ENCODE results near the gene TTC38. TPM values are rescaled to one million over a fixed set of nuclear protein-coding genes. Genes with fewer than 3 reads are reported as not detected.

Gene TTC38
- polyA plus RNA-seq, 2 of the 4 experiments (the other 2 are of a cell fraction): 12.4 to 22.1 TPM

DNA sequence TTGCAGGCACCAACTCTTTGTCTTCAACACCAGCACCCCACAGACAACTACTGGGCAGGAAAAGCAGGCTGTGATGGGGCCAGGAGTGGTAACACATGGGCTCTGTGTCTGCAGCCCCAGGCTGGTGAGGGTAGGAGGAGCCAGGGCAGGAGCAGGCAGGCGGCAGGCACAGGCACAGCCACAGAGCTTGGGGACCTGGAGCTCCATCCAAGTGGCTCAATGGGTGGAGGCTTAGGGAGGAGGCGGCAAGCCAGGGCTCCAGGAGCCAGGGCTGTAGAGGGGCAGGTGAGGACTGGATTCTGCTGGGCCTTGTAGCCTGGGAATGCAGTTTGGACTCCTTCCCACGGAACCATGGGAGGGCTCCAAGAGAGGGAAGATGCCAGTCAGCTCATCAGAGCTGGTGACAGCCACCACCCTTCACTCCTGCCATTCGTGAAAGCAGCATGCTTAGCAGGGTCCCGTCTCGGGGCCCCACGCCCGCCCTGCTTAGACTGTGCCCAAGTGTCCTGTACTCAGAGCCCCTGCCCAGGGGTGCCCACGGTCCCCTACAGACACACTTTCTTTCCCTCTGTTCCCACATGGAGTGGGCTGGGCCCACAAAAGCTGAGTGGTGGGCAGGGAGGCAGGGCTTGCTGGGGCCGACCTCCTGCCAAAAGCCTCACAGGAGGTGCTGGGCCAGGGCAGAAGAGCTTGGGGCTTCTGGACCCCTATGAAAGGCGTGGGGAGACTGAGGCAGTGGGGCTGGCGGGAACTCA, 12.4 kb downstream of the TTC38 start:
- FAIRE-seq: no peak
- CTCF ChIA-PET: interaction anchor here (0.6 to 0.8 kb wide), 2 partner anchors 158 to 388 kb away, joined by 3 read pairs; no protein-coding TSS in a partner anchor

DNA sequence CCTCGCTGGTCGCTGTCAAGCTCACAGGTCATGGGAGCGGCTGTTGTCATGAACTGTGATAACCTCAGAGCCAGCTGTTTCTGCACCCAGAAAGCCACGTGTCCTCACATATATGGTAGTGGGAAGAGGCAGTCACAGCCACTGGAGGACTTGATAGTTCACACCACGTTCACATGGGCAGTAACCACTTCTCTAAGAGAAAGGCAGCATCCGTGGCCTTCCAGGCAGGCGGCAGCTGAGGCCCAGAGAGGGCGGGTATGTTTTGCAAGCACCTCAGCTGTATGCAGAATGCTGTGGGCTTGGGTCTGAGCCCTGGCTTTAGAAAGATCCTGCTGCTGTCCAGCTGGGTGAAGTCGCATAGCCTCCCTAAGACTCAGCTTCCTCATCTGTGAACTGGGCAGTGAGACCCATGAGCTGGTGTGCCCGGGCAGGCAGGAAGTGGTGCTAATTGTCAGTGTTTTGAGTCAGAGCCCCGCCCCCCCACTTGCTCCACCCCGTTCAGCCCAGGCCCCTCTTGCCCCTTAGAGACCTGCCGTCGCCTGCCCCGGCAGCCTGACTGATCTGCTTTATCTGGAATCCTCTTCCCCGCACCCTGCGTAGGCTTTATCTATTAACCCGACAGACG, 13.3 kb downstream of the TTC38 start:
- Histone ChIP-seq H3K4me1 (no peaks in the 10 kb centered on the region), H3K9me3 (no peaks in the 10 kb centered on the region), H3K4me3 (no peak overlapping the region), H3K4me2 (no peak overlapping the region), H3K27ac (no peak overlapping the region)
- POLR2A ChIA-PET: interaction anchor here (0.9 kb wide), 1 partner anchor 13 kb away, joined by 3 read pairs; the partner anchor contains the start of gene TTC38
- TF ChIP-seq, protein P1, sequence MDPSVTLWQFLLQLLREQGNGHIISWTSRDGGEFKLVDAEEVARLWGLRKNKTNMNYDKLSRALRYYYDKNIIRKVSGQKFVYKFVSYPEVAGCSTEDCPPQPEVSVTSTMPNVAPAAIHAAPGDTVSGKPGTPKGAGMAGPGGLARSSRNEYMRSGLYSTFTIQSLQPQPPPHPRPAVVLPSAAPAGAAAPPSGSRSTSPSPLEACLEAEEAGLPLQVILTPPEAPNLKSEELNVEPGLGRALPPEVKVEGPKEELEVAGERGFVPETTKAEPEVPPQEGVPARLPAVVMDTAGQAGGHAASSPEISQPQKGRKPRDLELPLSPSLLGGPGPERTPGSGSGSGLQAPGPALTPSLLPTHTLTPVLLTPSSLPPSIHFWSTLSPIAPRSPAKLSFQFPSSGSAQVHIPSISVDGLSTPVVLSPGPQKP (IDR thresholded peaks at IDR 0.05; ENCODE audit: low read depth, low read length): no peak
- TF ChIP-seq, protein P2, sequence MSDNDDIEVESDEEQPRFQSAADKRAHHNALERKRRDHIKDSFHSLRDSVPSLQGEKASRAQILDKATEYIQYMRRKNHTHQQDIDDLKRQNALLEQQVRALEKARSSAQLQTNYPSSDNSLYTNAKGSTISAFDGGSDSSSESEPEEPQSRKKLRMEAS (IDR thresholded peaks at IDR 0.05): no peak
- TF ChIP-seq, protein P3, sequence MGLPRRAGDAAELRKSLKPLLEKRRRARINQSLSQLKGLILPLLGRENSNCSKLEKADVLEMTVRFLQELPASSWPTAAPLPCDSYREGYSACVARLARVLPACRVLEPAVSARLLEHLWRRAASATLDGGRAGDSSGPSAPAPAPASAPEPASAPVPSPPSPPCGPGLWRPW (IDR thresholded peaks at IDR 0.05): no peak
- TF ChIP-seq SMC3 (IDR thresholded peaks at IDR 0.05) (no peak), EP300 (IDR thresholded peaks at IDR 0.05) (no peak), POLR2A (IDR thresholded peaks at IDR 0.05; ENCODE audit: low read length) (no peak), RAD21 (conservative IDR thresholded peaks at IDR 0.05 in 1 of 2, IDR thresholded peaks at IDR 0.05 in 1 of 2) (no peak), HDAC2 (IDR thresholded peaks at IDR 0.05) (no peak), CHD4 (IDR thresholded peaks at IDR 0.05; ENCODE audit: borderline replicate concordance) (no peak), CHD2 (IDR thresholded peaks at IDR 0.05; ENCODE audit: low read length, partially characterized antibody) (no peak), MYC (IDR thresholded peaks at IDR 0.05; ENCODE audit: borderline replicate concordance, low read length) (no peak)
- TF ChIP-seq, protein P4, sequence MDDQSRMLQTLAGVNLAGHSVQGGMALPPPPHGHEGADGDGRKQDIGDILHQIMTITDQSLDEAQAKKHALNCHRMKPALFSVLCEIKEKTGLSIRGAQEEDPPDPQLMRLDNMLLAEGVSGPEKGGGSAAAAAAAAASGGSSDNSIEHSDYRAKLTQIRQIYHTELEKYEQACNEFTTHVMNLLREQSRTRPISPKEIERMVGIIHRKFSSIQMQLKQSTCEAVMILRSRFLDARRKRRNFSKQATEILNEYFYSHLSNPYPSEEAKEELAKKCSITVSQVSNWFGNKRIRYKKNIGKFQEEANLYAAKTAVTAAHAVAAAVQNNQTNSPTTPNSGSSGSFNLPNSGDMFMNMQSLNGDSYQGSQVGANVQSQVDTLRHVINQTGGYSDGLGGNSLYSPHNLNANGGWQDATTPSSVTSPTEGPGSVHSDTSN (IDR thresholded peaks at IDR 0.05): no peak
- TF ChIP-seq, protein P5, sequence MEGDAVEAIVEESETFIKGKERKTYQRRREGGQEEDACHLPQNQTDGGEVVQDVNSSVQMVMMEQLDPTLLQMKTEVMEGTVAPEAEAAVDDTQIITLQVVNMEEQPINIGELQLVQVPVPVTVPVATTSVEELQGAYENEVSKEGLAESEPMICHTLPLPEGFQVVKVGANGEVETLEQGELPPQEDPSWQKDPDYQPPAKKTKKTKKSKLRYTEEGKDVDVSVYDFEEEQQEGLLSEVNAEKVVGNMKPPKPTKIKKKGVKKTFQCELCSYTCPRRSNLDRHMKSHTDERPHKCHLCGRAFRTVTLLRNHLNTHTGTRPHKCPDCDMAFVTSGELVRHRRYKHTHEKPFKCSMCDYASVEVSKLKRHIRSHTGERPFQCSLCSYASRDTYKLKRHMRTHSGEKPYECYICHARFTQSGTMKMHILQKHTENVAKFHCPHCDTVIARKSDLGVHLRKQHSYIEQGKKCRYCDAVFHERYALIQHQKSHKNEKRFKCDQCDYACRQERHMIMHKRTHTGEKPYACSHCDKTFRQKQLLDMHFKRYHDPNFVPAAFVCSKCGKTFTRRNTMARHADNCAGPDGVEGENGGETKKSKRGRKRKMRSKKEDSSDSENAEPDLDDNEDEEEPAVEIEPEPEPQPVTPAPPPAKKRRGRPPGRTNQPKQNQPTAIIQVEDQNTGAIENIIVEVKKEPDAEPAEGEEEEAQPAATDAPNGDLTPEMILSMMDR (IDR thresholded peaks at IDR 0.05): no peak
- CTCF ChIA-PET: no interaction called here
- FAIRE-seq: no peak
- no peak for DNase-seq (ENCODE audit: low read depth in 1 of 2, low spot score in 1 of 2)
- 93% methylated on average over 17 of the region's 19 CpGs for WGBS (ENCODE audit: missing lambda C conversion rate)
- ATAC-seq: no peak

More for the DNA sequence above, 12.4 kb downstream of the TTC38 start:
- DNase-seq (ENCODE audit: low read depth in 1 of 2, low spot score in 1 of 2): no peak
- no peak overlapping the region for H3K4me3 ChIP-seq
- no peaks in the 10 kb centered on the region for H3K4me1 ChIP-seq
- ATAC-seq: no peak
- H3K4me2 ChIP-seq: no peak overlapping the region
- 96% methylated on average over 8 of the region's 12 CpGs for WGBS (ENCODE audit: missing lambda C conversion rate)
- no peaks in the 10 kb centered on the region for H3K9me3 ChIP-seq
- no peak overlapping the region for H3K27ac ChIP-seq
- POLR2A ChIA-PET: interaction anchor here (0.9 kb wide), 1 partner anchor 13 kb away, joined by 3 read pairs; the partner anchor contains the start of gene TTC38
- TF ChIP-seq KDM1A (IDR thresholded peaks at IDR 0.05; ENCODE audit: low read depth) (no peak), ESRRA (IDR thresholded peaks at IDR 0.05; ENCODE audit: borderline replicate concordance, low read length) (no peak), CHD2 (IDR thresholded peaks at IDR 0.05; ENCODE audit: low read length, partially characterized antibody) (no peak), RAD21 (conservative IDR thresholded peaks at IDR 0.05 in 1 of 2, IDR thresholded peaks at IDR 0.05 in 1 of 2) (no peak), MAZ (IDR thresholded peaks at IDR 0.05; ENCODE audit: borderline replicate concordance, low read depth, low read length) (no peak), JUNB (IDR thresholded peaks at IDR 0.05) (no peak), EHF (CRISPR knock-in tag; IDR thresholded peaks at IDR 0.05) (no peak), NPAS2 (CRISPR knock-in tag; IDR thresholded peaks at IDR 0.05; ENCODE audit: borderline replicate concordance) (no peak), RCOR1 (IDR thresholded peaks at IDR 0.05; ENCODE audit: low read depth, low read length) (no peak), POLR2AphosphoS2 (conservative IDR thresholded peaks at IDR 0.05; ENCODE audit: low read length) (no peak), RFX5 (IDR thresholded peaks at IDR 0.05) (no peak), GATA3 (IDR thresholded peaks at IDR 0.05; ENCODE audit: borderline replicate concordance) (no peak)
- TF ChIP-seq, protein P6, sequence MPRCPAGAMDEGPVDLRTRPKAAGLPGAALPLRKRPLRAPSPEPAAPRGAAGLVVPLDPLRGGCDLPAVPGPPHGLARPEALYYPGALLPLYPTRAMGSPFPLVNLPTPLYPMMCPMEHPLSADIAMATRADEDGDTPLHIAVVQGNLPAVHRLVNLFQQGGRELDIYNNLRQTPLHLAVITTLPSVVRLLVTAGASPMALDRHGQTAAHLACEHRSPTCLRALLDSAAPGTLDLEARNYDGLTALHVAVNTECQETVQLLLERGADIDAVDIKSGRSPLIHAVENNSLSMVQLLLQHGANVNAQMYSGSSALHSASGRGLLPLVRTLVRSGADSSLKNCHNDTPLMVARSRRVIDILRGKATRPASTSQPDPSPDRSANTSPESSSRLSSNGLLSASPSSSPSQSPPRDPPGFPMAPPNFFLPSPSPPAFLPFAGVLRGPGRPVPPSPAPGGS (IDR thresholded peaks at IDR 0.05): no peak
- TF ChIP-seq, protein P7, sequence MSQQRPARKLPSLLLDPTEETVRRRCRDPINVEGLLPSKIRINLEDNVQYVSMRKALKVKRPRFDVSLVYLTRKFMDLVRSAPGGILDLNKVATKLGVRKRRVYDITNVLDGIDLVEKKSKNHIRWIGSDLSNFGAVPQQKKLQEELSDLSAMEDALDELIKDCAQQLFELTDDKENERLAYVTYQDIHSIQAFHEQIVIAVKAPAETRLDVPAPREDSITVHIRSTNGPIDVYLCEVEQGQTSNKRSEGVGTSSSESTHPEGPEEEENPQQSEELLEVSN (IDR thresholded peaks at IDR 0.05; ENCODE audit: borderline replicate concordance, low read depth): no peak
